Measurements from ENCODE around the gene EPHA4.

The EPHA4 gene

GRCh38 chr2:221429741-221430491 lies 142.2 kb downstream of the EPHA4 start:
- no peak for TF ChIP-seq ZFX (IDR thresholded peaks at IDR 0.05; ENCODE audit: borderline replicate concordance)
- TF ChIP-seq CTCF (IDR thresholded peaks at IDR 0.05): no peak
- H3K27ac ChIP-seq: no peak overlapping the region

- no peak overlapping the region for H3K27ac ChIP-seq
- TF ChIP-seq ZFX (IDR thresholded peaks at IDR 0.05; ENCODE audit: borderline replicate concordance): no peak
- no peak for TF ChIP-seq CTCF (IDR thresholded peaks at IDR 0.05)
Observed at GRCh38 chr2:221428896-221429295, 143.2 kb downstream of the EPHA4 start.

- TF ChIP-seq CTCF (IDR thresholded peaks at IDR 0.05) (no peak), ZFX (IDR thresholded peaks at IDR 0.05; ENCODE audit: borderline replicate concordance) (no peak)
- H3K27ac ChIP-seq: no peak overlapping the region
Observed at GRCh38 chr2:221426929-221427328, 145.2 kb downstream of the EPHA4 start.

GRCh38 chr2:221425891-221426290 lies 146.2 kb downstream of the EPHA4 start:
- H3K27ac ChIP-seq: no peak overlapping the region
- no peak for TF ChIP-seq ZFX (IDR thresholded peaks at IDR 0.05; ENCODE audit: borderline replicate concordance)
- TF ChIP-seq CTCF (IDR thresholded peaks at IDR 0.05): no peak

GRCh38 chr2:221425353-221425752 lies 146.8 kb downstream of the EPHA4 start:
- no peak overlapping the region for H3K27ac ChIP-seq
- TF ChIP-seq CTCF (IDR thresholded peaks at IDR 0.05) (no peak), ZFX (IDR thresholded peaks at IDR 0.05; ENCODE audit: borderline replicate concordance) (no peak)

- no peak for TF ChIP-seq CTCF (IDR thresholded peaks at IDR 0.05)
- no peak for TF ChIP-seq ZFX (IDR thresholded peaks at IDR 0.05; ENCODE audit: borderline replicate concordance)
- H3K27ac ChIP-seq: no peak overlapping the region
Observed at GRCh38 chr2:221423210-221423804, 148.8 kb downstream of the EPHA4 start.

- no peak for TF ChIP-seq CTCF (IDR thresholded peaks at IDR 0.05)
- no peak for TF ChIP-seq ZFX (IDR thresholded peaks at IDR 0.05; ENCODE audit: borderline replicate concordance)
Observed at GRCh38 chr2:221422516-221423209, 149.4 kb downstream of the EPHA4 start.

More at GRCh38 chr2:221422516-221423209, 149.4 kb downstream of the EPHA4 start:
- H3K27ac ChIP-seq: no peak overlapping the region

Data from 22Rv1 (cell line).